NCI-H1092 (cell line): ENCODE data around the gene SNX24.
A peak's percentile ranks its signal among the peaks of the same experiment; 100 is the strongest.
"Not testable (repeated sequence)": the region's sequence is repeated elsewhere in the genome, so short reads cannot be mapped to it uniquely, and the experiment has no call there.

Experiments used
- DNase-seq: peaks from one replicate; lab custom pipeline; 2025; lab: John Stamatoyannopoulos, UW

The SNX24 gene, protein sequence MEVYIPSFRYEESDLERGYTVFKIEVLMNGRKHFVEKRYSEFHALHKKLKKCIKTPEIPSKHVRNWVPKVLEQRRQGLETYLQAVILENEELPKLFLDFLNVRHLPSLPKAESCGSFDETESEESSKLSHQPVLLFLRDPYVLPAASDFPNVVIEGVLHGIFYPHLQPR

GRCh38 chr5:122845229-122846050, at the start of gene SNX24:
Gene SNX24 (plus strand): TSS chr5:122845613. CDS start chr5:122845634, 21 bp downstream.
- DNase-seq: peak; percentile 24

DNA sequence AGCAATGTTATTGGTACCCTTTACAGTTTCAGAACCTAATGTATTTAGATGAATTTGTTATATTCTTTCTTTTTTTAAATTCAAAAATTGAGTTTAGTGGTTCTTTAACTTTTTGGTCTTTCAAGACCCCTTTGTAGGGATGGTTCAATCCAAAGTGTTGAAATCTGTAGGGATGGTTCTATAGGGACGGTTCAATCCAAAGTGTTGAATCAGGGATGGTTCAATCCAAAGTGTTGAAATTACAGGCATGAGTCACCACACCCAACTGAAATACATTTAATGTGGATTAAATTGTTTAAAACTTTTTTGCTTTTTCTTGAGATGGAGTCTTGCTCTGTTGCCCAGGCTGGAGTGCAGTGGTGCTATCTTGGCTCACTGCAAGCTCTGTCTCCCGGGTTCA, 39.9 kb upstream of the SNX24 start:
- no peak for DNase-seq

DNA sequence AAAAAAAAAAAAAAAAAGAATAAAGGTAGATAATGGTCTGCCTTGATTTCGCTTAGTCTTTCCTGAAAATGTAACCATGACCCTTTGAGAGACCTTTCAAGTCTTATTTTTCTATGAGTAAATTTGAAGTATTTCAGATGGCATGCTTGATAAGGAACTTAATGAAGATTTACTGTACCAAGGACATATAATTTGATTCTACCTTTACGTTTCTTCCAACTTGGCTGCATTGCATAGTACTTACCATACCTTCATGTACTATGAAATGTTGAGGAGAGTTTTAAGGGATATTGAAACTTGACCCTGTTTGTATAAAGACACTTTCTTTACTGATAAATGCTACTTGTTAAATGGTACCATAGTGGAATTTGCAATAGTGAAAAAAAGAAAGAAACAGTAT, 35.0 kb upstream of the SNX24 start:
- DNase-seq: no peak

GRCh38 chr5:122815218-122815767, 30.1 kb upstream of the SNX24 start:
- no peak for DNase-seq

GRCh38 chr5:122816756-122817155, 28.7 kb upstream of the SNX24 start:
- DNase-seq: no peak

DNA sequence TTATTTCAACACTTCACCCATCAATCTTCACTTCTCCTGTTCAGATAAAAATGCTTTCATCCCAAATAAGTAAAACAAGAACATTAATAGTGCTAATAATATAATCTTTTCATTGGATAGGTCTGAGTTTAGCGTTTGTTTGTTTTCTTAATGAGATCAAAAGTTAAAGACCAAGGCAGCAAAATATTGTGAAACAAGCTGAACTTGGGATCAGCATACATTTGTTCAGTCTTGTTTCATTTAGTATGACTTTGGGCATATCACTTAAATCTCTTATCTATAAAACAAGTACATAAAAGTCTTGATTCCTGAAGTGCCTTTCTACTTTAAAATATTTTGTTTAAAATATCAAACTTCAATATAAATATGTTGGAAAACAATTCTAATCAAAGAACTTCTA, 13.4 kb upstream of the SNX24 start:
- no peak for DNase-seq

DNA sequence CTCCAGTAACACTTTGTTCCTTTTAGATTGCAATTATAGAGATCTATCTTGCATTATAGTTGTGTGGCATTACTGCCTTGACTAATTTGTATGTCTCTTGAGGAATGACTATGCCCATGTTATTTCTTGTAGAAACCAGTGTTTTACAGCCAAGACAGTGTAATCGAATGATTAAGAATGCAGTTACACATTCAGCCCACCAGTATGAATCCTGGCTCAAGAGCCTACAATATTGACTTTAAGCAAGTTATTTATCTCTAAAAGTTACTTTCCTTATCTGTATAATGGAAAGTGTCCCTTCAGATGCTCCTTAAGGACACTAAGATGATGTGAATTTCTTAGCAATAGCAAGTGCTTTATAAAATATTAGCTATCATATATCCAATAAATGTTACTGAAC, 9.7 kb upstream of the SNX24 start:
- no peak for DNase-seq

- DNase-seq: no peak
Observed at GRCh38 chr5:122836947-122837346, 8.5 kb upstream of the SNX24 start.

DNA sequence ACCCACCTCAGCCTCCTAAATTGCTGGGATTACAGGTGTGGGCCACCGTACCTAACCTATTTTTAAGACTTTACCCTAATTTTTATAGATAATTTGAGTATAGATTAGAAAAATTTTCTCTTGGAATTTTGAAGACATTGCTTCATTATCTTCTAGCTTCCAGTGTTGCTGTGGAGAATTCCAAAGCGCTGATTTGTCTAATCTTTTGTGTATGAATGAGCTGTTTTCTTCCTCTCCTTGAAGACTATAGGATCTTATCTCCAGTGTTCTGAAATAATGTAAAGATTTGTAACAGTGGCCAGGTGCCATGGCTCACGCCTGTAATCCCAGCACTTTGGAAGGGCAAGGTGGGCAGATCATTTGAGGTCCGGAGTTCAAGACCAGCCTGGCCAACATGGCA, 5.7 kb upstream of the SNX24 start:
- no peak for DNase-seq

GRCh38 chr5:122842016-122842580, 3.3 kb upstream of the SNX24 start:
- no peak for DNase-seq

GRCh38 chr5:122844136-122844909, 1.1 kb upstream of the SNX24 start:
- DNase-seq: no peak

- DNase-seq: no peak
Observed at GRCh38 chr5:122844910-122845228, 544 bp upstream of the SNX24 start.

GRCh38 chr5:122846051-122846550, 688 bp downstream of the SNX24 start:
- DNase-seq: no peak

DNA sequence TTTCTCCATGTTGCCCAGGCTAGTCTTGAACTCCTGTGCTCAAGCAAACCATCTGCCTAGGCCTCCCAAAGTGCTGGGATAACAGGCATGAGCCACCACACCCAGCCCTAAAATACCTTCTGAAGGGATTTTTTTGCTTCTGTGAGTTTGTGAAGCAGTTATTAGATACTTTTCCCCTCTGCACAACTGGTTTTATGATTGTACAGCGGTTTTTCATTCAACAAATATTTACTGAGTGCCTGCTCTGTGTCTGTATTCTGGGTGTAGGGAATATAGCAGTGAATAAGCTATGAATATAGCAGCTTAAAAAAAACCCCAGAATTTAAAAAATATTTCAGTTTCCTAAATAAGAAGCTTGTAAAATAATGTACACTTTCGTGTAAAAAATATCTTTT, 2.3 kb downstream of the SNX24 start:
- no peak for DNase-seq

GRCh38 chr5:122849771-122850170, 4.4 kb downstream of the SNX24 start:
- no peak for DNase-seq

- DNase-seq: not testable (repeated sequence)
Observed at GRCh38 chr5:122857538-122857937, 12.1 kb downstream of the SNX24 start.

DNA sequence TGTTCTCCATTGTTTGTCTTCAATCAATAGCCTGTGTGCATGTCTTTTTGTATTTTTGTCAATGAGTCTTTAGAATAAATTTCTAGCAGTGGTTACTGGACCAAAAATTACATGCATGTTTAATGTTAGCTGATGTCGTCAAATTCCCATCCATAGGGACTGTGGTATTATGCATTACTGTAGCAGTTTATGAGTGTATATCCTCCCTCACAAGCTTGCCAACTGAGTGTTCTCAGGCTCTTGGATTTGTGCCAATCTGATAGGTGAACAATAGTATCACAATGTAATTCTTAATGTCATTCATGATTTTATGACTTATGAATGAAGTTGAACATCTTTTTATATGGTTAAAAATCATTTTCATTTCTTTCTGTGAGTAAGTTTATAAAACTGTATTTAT, 13.0 kb downstream of the SNX24 start:
- DNase-seq: no peak

DNA sequence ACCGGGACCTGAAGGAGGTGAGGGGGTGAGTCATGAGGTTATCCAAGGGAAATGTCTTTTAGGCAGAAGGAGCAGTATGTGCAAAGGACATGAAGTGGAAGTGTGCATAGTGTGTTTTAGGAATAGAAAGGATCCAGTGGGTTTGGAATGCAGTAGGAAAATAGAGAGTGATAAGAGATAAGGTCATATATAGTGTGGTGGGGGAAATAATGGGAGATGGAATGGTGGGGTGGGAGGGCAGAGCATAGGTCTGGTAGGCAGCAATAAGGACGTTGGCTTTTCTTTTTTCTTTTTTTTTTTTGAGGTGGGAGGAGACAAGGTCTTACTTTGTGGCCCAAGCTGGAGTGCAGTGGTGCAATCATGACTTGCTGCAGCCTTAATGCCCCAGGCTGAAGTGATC, 17.8 kb downstream of the SNX24 start:
- no peak for DNase-seq

DNA sequence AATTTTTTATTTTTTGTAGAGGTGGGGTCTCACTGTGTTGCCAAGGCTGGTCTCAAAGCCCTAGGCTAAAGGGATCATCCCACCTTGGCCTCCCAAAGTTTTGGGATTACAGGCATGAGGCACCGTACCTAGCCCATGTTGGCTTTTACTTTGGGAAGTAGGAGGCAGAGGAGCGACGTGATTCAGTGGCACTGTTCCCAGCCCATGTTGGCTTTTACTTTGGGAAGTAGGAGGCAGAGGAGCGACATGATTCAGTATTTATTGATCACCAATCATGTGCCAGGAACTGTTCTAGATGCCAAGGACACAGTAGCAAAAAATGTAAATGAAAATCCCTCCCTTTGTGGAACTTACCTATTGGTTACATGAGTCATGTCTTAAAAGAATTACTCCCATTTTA, 18.3 kb downstream of the SNX24 start:
- no peak for DNase-seq

DNA sequence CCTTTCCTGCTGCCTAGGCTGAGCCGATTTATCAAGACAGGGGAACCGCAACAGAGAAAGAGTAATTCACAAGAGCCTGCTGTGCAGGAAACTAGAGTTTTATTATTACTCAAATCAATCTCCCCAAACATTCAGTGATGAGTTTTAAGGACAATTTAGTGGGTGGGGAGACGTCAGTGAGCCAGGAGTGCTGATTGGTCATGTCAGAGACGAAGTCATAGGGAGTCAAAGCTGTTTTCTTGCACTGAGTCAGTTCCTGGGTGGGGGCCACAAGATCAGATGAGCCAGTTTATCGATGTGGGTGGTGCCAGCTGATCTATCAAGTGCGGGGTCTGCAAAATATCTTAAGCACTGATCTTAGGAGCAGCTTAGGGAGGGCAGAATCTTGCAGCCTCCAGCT, 19.0 kb downstream of the SNX24 start:
- no peak for DNase-seq

- no peak for DNase-seq
Observed at GRCh38 chr5:122864842-122865241, 19.4 kb downstream of the SNX24 start.

DNA sequence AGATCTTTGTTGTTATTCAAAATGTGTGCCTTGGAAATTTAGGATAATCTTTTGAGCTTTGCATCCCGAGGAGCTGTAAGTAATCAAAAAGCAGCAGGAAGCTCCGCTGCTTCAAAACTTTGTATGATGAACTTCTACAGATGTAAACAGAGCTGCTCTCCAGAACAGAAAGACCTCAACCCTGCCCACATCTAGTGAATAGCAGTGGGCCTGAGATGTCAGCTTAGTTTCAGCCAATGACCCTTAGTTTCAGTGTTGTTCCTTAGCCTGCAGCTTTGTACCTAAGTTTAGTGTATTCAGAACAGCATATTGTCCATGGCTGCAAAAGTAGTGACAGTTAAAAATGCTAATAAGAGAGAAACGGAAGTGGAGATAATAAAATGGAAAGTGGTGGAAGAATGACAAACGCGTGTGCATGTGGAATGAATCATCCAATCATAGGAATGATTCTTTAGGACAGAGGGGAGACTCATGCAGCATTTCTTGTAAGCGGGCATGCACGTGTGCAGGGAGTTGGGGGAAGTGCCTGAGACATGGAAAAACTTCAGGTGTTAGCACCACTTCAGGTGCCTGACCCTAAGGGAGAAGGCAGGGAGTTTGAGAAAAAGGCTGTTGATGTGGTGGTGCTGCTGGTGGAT, 24.9 kb downstream of the SNX24 start:
- DNase-seq: no peak
